ENCODE measurements around the gene ADAMTS9.

Gene ADAMTS9

DNA sequence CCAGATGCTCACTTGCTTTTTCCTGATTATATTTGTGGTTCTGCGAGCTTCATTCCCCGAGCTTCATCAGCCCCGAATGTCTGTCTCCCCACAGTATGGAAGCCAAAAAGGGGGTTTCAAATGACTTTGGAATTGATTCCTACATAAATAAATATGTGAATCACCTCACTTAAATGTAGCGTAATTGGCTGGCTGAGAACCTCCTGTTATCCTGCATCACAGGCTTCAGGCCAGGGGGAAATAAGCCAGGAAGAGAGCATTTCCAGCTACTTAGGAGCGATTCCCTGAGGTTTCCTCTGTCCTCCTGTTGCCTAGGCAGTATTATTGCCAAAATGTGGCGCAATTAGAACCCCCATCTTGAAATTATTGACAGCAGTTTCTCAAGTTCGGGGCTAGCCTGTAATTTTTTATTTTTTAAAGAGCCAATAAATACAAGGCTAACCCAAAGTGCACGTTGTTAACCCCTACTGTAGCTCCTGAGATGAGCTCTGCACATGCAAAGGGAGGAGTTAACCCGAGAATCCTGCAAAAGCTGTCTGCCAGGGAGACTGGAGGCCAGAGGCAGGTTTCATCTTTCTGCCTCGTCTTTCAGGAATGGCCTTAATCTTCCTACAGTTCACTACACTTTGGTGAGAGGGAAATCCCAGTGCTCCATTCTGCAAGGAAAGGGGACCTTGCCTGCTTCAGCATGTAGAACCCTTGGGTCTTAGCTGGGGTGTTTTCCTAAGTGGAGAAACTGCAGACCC is 148.2 kb downstream of the ADAMTS9 start:
- no peak for DNase-seq (ENCODE audit: low read depth in 3 of 3, low spot score in 1 of 3)

DNA sequence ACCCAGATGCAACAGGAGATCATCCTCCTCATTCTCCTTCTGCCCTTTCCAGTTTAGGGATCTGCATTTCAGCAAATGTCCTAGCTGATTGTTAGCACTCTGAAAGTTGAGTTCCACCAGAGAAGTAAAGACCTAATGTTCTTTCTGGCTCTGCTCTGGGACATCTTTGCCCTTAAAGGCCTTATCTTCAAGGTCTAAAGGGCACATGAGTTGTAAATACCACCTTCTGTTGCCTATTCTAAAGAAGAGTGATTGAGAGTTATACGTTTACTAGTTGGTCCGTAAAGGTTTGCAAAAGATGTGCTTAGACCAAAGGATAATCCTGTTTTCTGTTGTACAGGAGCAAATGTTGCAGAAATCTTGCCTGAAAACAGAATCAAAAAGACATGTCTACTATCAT is 151.6 kb downstream of the ADAMTS9 start:
- DNase-seq (ENCODE audit: low read depth in 3 of 3, low spot score in 1 of 3): no peak

DNA sequence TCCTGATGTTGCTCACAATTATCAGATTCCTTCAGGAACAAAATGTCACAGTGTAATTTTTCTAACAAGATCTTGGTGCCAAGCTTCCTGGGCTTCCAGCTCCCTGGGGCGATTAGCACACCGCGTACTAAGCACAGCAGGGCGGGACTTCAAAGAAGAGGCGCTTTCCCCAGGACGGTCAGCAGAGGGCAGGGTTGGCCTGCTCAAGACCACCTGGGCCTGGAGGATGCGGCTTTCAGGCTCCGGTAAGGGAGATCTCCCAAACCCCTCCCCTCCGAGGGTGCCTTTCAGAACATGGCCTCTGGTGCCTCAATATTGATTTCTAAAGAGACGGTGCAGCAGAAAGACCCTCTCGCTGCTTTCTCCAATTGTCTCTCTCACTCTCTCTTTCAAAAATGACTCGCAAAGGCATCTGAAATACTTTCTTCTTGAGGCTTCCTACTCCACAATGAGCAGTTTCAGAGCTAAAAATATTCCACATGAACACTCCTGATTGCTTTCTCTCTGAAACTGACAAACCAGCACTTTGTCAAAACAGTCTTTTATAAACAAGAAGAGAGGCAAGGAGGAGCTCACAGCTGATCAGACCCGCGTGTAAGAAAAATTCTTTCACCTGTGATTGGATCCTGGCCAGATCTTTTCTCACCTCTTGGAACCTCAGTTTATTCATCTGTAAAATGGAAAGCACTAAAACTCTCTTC is 154.0 kb downstream of the ADAMTS9 start:
- DNase-seq (ENCODE audit: low read depth in 3 of 3, low spot score in 1 of 3): no peak

DNA sequence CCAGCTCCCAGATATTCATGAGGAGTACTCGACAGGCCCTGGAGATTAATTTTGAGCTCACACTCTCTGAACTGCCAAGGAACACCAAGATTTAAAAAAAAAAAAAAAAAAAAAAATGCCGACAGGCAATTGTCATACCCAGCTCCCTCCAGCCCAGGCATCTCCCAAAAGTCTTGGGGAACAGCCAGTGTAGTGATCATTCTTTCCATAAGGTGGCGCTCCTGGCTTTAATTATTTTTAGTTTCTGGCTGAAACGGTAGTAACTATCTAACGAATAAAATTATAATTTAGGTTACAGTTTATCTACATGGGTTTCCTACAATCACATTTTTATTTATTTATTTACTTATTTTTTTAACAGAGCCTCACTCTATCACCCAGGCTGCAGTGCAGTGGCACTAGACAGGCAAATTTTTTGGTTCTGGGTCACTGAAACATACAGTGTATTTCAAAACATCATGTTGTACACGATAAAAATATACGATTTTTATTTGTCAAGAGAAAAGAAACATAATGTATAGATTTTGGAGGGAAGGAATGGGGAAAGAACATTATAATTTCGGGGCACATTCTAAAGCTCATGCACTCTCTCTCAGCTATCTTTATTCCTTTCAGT is 157.3 kb downstream of the ADAMTS9 start:
- DNase-seq (ENCODE audit: low read depth in 3 of 3, low spot score in 1 of 3): no peak

DNA sequence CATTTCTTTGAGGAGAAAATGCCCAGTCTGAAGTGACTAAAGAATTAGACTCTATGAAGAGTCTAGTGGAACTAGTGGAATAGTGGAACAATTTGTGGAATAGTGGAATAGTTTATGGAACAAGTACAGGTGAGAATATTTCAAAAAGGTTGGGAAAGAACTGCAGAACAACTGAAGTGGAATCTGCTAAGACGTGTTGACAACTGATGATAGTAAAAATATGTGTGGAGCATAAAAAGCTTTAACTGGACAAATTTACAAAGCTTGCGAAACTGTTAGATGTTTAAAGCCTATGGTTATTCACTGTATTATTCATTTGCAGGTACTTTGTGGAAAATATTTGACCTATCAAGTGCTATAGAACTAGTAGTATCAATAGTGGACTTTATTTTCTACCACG is 164.5 kb downstream of the ADAMTS9 start:
- DNase-seq (ENCODE audit: low read depth in 3 of 3, low spot score in 1 of 3): no peak

DNA sequence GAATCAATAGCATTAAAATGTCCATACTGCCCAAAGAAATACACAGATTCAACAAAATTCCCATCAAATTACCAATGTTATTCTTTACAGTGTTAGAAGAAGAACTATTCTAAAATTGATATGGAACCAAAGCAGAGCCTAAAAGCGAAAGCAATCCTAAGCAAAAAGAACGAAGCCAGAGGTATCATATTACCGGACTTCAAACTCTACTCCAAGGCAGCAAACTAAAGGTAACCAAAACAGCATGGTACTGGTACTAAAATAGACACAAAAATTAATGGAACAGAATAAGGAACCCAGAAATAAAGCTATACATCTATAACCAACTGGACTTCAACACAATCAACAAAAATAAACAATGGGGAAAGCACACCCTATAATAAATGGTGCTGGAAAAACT is 167.5 kb downstream of the ADAMTS9 start:
- no peak for DNase-seq (ENCODE audit: low read depth in 3 of 3, low spot score in 1 of 3)

DNA sequence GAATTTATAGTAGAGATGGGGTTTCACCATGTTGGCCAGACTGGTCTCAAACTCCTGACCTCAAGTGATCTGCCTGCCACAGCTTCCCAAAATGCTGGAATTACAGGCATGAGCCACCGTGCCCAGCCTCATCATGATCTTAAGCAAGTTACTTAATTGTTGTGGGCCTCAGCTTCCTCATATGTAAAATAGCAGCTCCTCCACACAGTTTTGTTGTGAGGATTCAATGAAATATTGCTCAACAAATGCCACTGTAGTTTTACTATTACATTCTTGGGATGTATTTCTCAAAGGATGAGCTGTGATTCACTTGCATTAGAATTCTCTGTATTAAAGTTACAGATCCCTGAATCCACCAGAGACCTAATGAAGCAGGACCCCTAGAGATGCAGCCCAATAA is 168.8 kb downstream of the ADAMTS9 start:
- DNase-seq (ENCODE audit: low read depth in 3 of 3, low spot score in 1 of 3): no peak

DNA sequence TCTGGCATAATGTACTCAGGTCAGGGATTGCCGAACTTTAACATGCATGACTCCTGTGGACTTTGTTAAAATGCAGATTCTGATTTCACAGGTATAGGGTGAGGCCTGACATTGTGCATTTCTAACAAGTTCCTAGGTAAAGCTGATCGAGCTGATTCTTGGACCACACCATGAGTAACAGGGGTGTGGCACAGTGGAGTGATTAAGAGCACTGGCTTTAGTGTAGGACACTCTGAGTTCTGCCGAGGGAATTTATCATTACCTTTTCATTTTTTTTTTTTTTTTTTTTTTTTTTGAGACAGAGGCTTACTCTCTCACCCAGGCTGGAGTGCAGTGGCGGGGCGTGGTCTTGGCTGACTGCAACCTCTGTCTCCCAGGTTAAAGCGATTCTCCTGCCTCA is 169.3 kb downstream of the ADAMTS9 start:
- no peak for DNase-seq (ENCODE audit: low read depth in 3 of 3, low spot score in 1 of 3)

DNA sequence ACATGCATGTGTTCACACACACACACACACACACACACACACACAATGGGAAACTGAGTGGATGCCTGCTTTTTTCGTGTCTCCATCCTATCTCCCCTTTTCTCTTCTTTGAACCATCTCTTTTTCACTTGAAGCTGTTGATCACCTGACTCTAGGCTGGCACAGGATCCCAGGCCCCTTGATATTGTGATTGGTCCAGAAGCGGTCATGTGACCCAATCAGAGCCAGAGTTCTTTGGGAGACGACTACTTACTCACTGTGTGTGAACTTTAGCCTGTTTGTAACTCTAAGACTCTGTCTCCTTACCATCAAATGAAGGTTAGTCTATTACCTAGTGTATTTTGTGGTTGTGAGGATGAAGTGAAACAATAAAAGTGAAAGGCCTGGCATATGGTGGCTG is 172.9 kb downstream of the ADAMTS9 start:
- DNase-seq (ENCODE audit: low read depth in 3 of 3, low spot score in 1 of 3): no peak

DNA sequence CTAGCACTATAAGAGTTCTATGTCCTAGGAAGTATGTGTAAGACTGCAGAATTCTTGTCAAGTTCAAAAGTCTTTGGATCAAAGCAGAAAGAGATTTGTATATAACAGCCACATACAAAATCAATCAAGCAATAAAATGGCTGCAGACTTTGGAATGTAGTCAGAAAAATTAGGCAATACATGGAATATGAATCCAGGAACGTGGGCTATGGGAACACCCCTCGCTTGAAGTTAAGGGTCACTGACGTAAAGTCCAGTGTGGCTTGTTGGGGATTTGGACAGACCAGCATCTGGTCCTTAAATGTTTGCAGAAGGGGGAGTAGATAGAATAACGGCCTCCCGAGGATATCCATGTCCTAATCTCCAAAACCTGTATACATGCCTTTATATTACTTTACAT is 178.6 kb downstream of the ADAMTS9 start:
- no peak for DNase-seq (ENCODE audit: low read depth in 3 of 3, low spot score in 1 of 3)

DNA sequence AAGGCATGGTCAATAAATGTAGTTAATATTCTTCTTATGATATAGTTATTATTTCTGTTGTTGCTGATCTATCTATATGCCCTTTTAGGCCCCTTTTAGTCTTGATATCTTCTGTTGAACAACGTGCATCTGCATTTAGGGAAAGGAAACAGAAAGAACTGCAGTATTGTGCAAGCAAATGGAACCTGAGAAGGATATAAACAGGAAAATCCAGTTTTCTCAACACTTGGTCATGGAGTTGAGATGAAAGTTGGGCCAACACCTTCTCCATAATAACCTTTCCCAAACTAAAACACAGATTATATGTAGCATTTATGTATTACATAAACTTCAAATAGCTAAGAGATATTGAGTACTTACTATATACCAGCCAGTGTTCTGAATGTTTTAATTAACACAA is 179.7 kb downstream of the ADAMTS9 start:
- DNase-seq (ENCODE audit: low read depth in 3 of 3, low spot score in 1 of 3): no peak

DNA sequence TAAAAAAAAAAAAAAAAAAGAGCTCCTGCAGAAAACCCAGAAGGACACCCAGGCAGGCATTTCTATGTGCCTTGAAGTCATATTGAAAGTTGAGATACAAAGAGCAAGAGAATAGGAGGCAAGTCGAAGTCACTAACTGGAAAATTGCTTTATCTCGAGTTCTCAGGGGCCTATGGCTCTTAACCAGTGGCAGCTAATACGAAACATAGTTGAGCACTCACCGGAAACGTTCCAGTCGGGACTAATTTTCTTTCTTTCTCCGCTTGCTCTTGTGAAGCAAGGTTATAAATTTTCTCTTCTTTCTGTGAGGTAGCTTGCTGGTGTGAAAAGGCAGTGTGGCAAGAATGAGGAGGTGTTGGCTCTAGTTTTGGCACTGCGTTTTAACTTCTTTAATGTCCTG is 181.5 kb downstream of the ADAMTS9 start:
- no peak for DNase-seq (ENCODE audit: low read depth in 3 of 3, low spot score in 1 of 3)

DNA sequence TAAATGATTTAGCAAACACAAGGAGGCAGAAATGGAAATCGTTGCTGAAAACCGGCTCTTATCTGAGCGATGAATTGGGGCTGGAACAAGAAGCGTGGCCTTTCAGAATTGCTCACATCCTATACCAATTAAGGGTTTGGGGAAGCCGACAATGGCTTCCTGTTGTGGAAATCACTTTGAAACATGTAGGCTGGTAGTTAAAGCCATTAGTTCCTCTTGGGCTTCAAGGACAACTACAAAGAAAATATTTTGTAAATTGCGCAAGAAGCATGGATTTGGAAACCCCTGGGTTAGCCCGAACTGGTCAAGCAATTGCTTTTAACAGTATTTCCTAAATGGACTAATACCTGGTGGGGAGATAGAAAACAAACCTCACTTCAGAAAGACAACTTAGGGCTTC is 182.4 kb downstream of the ADAMTS9 start:
- no peak for DNase-seq (ENCODE audit: low read depth in 3 of 3, low spot score in 1 of 3)

DNA sequence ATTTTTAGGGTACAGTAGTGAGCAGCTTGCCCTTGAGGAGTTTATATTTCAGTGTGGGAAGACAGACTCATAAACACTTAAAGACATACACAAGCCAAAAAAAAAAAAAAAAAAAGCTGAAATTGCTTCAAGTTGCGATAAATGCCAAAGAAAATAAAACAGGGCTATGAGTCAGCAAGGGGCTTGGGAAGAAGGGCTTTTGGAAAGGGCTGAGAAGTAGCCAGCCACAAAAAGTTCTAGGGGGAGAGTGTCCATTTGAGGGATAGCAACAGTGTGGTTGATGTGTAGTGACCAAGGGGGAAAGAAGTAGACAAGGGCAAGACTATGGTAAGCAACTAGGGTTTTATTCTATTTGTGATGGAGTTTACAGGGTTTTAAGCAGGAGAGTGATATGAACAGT is 185.5 kb downstream of the ADAMTS9 start:
- no peak for DNase-seq (ENCODE audit: low read depth in 3 of 3, low spot score in 1 of 3)

DNA sequence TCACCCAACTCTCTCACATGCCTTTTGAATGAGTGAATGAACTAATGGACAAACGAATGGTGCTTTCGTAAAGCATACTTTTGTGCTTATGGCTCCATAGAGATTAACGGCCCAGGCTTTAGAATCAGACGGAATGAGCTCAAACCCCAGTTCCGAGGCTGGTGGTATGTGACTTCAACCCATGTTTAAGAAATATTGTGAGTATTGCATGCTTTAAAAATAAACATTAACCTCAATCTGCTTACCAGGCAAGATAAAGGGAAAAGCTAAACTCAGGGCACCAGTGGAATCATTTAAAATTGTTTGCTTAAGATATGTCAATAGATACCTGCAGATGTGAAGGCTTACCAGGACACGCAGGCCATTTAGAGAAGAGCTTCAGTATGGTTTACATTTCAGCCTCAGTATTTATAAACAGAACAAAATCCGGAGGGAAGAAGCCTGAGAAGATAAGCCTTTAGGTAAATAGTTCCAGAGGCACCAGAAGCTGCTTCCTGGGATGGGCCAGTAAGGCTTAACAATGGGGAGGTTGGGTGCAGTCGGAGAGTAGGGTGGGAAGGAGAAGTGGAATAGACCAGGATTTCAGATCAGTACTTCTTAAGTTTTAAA is 186.4 kb downstream of the ADAMTS9 start:
- DNase-seq (ENCODE audit: low read depth in 3 of 3, low spot score in 1 of 3): no peak

DNA sequence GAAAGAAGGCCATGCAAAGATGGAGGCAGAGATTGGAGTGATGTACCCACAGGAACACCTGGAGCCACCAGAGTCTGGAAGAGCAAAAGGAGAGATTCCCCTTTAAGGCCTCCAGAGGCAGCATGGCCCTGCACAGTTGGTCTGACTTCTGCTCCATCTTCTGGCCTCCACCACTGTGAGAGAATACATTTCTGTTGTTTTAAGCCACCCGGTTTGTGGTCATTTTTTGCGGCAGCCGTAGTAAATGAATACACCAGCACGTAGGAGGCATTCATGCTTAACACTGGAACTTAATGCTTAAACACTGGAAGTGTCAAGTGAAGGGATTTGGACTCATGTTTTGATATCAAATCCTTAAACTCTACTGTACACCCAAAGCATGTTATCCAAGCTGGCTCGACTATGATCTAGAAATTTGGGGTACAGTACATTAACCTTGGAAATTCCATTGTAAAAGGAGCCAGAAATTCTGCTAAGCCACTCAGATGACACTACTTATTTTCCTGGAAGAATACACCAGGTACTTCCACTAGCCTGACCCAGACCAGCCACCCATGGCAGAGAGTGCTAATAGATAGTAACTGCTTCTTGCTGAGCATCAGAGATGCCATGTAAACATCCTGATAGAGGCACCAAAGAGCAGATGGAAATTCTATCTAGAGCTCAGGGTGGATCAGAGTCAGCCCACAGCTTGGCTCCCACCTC is 190.9 kb downstream of the ADAMTS9 start:
- DNase-seq (ENCODE audit: low read depth in 3 of 3, low spot score in 1 of 3): no peak

DNA sequence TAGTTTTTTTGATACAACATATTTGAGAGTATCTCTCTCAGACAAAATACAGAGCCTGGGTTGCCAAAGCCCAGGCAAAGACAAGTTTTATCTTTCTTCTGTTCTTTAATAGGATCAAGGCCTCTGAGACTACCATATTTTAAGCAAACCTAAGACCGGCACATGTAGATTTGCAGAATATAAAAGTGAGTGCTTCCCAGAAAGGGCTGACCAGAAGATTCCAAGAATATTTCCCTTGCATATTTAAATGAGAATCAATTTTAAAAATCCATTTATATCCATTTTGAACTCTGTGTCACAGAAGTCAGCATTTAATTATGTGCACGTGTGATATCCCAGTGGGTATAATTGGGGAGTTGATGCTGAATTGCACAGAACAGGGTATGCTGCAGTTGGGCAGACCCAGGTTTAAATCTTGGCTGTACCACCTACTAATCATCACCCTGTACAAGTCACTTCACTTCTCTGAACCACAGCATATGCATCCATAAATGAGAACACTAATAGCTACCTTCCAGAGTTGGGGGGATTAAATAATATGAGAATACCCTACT is 191.9 kb downstream of the ADAMTS9 start:
- DNase-seq (ENCODE audit: low read depth in 3 of 3, low spot score in 1 of 3): no peak

DNA sequence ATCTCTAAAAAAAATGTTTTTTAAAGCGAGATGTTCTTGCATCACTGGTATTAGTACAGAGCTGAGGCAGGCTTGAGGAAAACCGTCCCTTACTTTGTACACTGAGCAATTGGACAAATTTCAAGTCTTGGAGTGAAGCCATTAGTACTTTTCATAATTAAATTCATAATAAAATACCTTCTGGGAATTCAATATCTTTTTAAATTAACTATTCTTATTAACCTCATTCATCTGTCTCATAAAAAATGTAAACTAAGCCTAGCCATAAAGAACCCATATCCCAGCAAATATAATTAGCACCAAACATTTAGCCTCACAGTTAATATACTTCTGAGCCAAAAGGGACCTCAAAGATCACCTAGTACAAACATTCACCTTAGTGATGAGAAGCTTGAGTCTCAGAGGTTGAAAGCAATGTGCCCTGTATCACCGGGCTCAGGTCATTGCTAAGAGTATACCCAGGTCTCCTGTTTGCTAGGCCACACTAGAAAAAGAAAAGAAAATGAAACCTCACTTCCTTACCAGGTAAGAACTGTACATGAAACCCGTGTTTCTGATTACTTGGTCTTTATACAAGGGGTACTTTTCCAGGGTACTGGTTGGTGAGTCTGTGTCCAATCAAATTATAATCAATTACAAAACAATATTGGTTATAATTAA is 192.5 kb downstream of the ADAMTS9 start:
- no peak for DNase-seq (ENCODE audit: low read depth in 3 of 3, low spot score in 1 of 3)

DNA sequence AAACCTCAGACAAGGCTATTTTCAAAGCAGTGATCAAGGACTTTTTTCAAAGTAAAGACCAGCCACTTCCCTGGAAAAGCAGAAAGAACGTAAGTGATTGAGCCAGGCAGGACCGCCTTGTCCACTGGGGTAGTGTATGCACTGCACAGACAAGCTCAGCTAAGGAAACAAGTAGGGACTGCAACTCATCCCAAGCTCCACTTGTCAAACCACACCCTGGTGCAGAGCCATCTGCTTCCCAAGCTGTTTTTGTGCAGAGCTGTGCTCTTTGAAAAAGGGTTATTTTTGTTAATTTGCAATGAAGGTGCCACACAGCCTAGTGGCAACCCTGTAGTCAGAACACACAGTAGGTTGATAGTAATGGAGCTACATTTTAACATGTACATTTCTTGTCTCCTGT is 193.3 kb downstream of the ADAMTS9 start:
- DNase-seq (ENCODE audit: low read depth in 3 of 3, low spot score in 1 of 3): no peak

DNA sequence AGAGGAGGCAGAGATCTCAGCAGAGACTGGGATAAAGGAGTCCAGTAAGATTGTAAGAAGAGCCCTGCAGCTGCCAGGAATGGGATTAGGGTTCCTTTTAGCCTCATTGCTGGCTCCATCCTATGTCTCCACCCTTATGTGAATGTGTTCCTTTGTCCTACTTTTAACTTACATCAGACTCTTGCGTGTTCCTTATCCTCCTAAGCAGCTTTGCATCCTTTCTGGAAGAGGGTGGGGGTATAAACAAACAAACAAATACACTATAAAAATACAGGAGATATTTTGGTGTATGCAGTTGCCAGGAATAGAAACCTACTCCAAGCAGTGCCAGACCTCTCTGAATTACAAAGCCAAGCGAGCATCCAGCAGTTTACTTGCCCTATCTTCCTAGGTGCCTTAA is 194.7 kb downstream of the ADAMTS9 start:
- no peak for DNase-seq (ENCODE audit: low read depth in 3 of 3, low spot score in 1 of 3)

DNA sequence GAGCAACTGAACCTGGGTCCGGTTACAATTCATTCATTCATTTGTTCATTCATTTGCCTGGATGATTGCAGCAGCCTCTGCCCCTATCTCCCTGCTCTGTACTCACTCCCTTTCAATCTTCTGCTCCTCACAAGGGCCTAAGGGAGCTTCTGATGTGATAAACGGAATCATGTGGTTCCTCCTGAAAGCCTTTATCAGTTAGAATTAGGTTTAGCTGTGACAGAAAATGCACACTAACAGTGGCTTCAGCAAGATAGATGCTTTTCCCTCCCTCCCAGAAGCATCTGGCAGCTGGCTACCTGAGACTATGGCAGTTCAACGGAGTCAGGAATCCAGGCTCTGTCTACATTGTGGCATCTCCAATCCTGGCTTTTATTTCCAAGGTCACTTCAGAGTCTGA is 196.0 kb downstream of the ADAMTS9 start:
- no peak for DNase-seq (ENCODE audit: low read depth in 3 of 3, low spot score in 1 of 3)
